KMS-11 (cell line): ENCODE results near the gene SECISBP2L.
"Not testable (repeated sequence)": the region's sequence is repeated elsewhere in the genome, so short reads cannot be mapped to it uniquely, and the experiment has no call there.

Source experiments
- H2AFZ ChIP-seq: fragments of 200-600 bp; sonication (generic); 2 replicates; pipeline ENCODE4 v1.6.1; 2016; ENCODE audit warnings: antibody characterized with exemption, mixed run types, low read depth
- H3K27ac ChIP-seq: fragments of 200-600 bp; sonication (generic); 2 replicates; pipeline ENCODE4 v1.6.1; 2016; ENCODE audit warnings: mild to moderate bottlenecking, mixed run types
- H3K27me3 ChIP-seq: fragments of 200-600 bp; sonication (generic); 2 replicates; pipeline ENCODE4 v1.6.1; 2017; ENCODE audit warnings: mild to moderate bottlenecking, low read depth, mixed run types, moderate library complexity; ENCODE audit not compliant: insufficient read depth
- H3K36me3 ChIP-seq: fragments of 200-600 bp; sonication (generic); 2 replicates; pipeline ENCODE4 v1.6.1; 2017; ENCODE audit warnings: mild to moderate bottlenecking, mixed run types; ENCODE audit not compliant: insufficient read depth
- H3K4me1 ChIP-seq: fragments of 200-600 bp; sonication (generic); 2 replicates; pipeline ENCODE4 v1.6.1; 2016; ENCODE audit warnings: mild to moderate bottlenecking, low read depth, mixed run types; ENCODE audit not compliant: poor library complexity, severe bottlenecking
- H3K4me2 ChIP-seq: fragments of 200-600 bp; sonication (generic); 2 replicates; pipeline ENCODE4 v1.7.0; 2016; ENCODE audit warnings: mild to moderate bottlenecking, mixed run types
- H3K4me3 ChIP-seq: fragments of 200-600 bp; sonication (generic); IDR thresholded peaks from 2 replicates; pipeline ENCODE4 v1.6.1; 2017; ENCODE audit warnings: low read depth, low read length, mixed read lengths; ENCODE audit not compliant: insufficient read depth
- H3K79me2 ChIP-seq: fragments of 200-600 bp; sonication (generic); 2 replicates; pipeline ENCODE4 v1.6.1; 2016; ENCODE audit warnings: low read depth, mixed run types; ENCODE audit not compliant: insufficient read depth
- H3K9ac ChIP-seq: fragments of 200-600 bp; sonication (generic); 2 replicates; pipeline ENCODE4 v1.6.1; 2016; ENCODE audit warnings: mild to moderate bottlenecking, mixed run types
- H4K20me1 ChIP-seq: fragments of 200-600 bp; sonication (generic); 2 replicates; pipeline ENCODE4 v1.6.1; 2016; ENCODE audit warnings: mild to moderate bottlenecking, mixed run types; ENCODE audit not compliant: insufficient read depth
- CTCF ChIP-seq: fragments of 200-600 bp; sonication (generic); conservative IDR thresholded peaks from 2 replicates; pipeline ENCODE4 v1.6.1; 2017; ENCODE audit warnings: low read depth, mild to moderate bottlenecking, antibody characterized with exemption, low read length, moderate library complexity, mixed read lengths

The SECISBP2L gene

GRCh38 chr15:48974882-48975281, 71.4 kb downstream of the SECISBP2L start:
- H3K36me3 ChIP-seq: no peaks in the 10 kb centered on the region
- no peak for TF ChIP-seq CTCF
- H4K20me1 ChIP-seq: no peaks in the 10 kb centered on the region
- no peak overlapping the region for H3K27ac ChIP-seq
- no peaks in the 10 kb centered on the region for H3K27me3 ChIP-seq
- no peaks in the 10 kb centered on the region for H3K79me2 ChIP-seq
- peaks cover 6% of the 10 kb centered on the region for H3K4me1 ChIP-seq
- no peak overlapping the region for H2AFZ ChIP-seq
- H3K9ac ChIP-seq: no peak overlapping the region
- H3K4me2 ChIP-seq: no peak overlapping the region
- no peak overlapping the region for H3K4me3 ChIP-seq

- no peak for TF ChIP-seq CTCF
- Histone ChIP-seq H3K4me3 (no peak overlapping the region), H3K9ac (no peak overlapping the region), H3K36me3 (no peaks in the 10 kb centered on the region), H2AFZ (no peak overlapping the region), H3K79me2 (no peaks in the 10 kb centered on the region), H3K27ac (no peak overlapping the region), H3K27me3 (no peaks in the 10 kb centered on the region), H4K20me1 (no peaks in the 10 kb centered on the region), H3K4me2 (no peak overlapping the region), H3K4me1 (peaks cover 6% of the 10 kb centered on the region)
Measured at GRCh38 chr15:48972750-48973503, 73.3 kb downstream of the SECISBP2L start.

- not testable (repeated sequence) for H2AFZ ChIP-seq, H3K79me2 ChIP-seq, H3K36me3 ChIP-seq, H4K20me1 ChIP-seq, H3K9ac ChIP-seq, H3K27me3 ChIP-seq, H3K4me2 ChIP-seq, H3K27ac ChIP-seq, H3K4me3 ChIP-seq
- H3K4me1 ChIP-seq: peaks cover 19% of the 10 kb centered on the region
Measured at GRCh38 chr15:48970926-48971325, 75.3 kb downstream of the SECISBP2L start.

GRCh38 chr15:48968066-48968465, 78.2 kb downstream of the SECISBP2L start:
- Histone ChIP-seq H3K4me1 (peaks cover 19% of the 10 kb centered on the region), H3K36me3 (no peaks in the 10 kb centered on the region), H3K79me2 (no peaks in the 10 kb centered on the region), H2AFZ (no peak overlapping the region), H3K9ac (no peak overlapping the region), H3K27ac (no peak overlapping the region), H3K4me3 (no peak overlapping the region), H3K27me3 (no peaks in the 10 kb centered on the region), H4K20me1 (no peaks in the 10 kb centered on the region), H3K4me2 (no peak overlapping the region)
- no peak for TF ChIP-seq CTCF

- no peaks in the 10 kb centered on the region for H3K27me3 ChIP-seq
- TF ChIP-seq CTCF: no peak
- H4K20me1 ChIP-seq: no peaks in the 10 kb centered on the region
- H3K79me2 ChIP-seq: no peaks in the 10 kb centered on the region
- H3K9ac ChIP-seq: no peak overlapping the region
- no peak overlapping the region for H3K4me2 ChIP-seq
- no peaks in the 10 kb centered on the region for H3K36me3 ChIP-seq
- no peak overlapping the region for H3K4me3 ChIP-seq
- no peak overlapping the region for H3K27ac ChIP-seq
- H3K4me1 ChIP-seq: peaks cover 19% of the 10 kb centered on the region
- no peak overlapping the region for H2AFZ ChIP-seq
Measured at GRCh38 chr15:48967336-48967735, 78.9 kb downstream of the SECISBP2L start.
